WTC11 (cell line): Measurements from ENCODE around the gene KAZALD1.

ENCODE experiments used
- CREM ChIP-seq: sonication (generic); formaldehyde crosslinking; IDR thresholded peaks from 2 replicates; pipeline ENCODE4 v1.8.1; 2022; ENCODE audit warnings: mild to moderate bottlenecking, missing genetic modification reagents, moderate library complexity
- ETV6 ChIP-seq: sonication (generic); formaldehyde crosslinking; IDR thresholded peaks from 2 replicates; pipeline ENCODE4 v1.8.1; 2022; ENCODE audit warnings: mild to moderate bottlenecking, missing genetic modification reagents
- NFYB ChIP-seq: sonication (generic); formaldehyde crosslinking; conservative IDR thresholded peaks from 2 replicates; pipeline ENCODE4 v1.8.0; 2022; ENCODE audit warnings: low read depth, missing genetic modification reagents
- TF ChIP-seq, protein P1 (sequence below): fragments of 250-450 bp; sonication (Bioruptor Pico); conservative IDR thresholded peaks from 2 replicates; pipeline ENCODE4 v1.9.0; 2021; ENCODE audit warnings: mild to moderate bottlenecking
- TF ChIP-seq, protein P2 (sequence below): sonication (generic); formaldehyde crosslinking; IDR thresholded peaks from 2 replicates; pipeline ENCODE4 v1.8.1; 2022; ENCODE audit warnings: mild to moderate bottlenecking, moderate library complexity, missing genetic modification reagents
- TF ChIP-seq, protein P3 (sequence below): sonication (generic); formaldehyde crosslinking; IDR thresholded peaks from 2 replicates; pipeline ENCODE4 v1.8.1; 2023; ENCODE audit warnings: mild to moderate bottlenecking, missing genetic modification reagents, moderate library complexity
- TF ChIP-seq, protein P4 (sequence below): sonication (generic); formaldehyde crosslinking; IDR thresholded peaks from 2 replicates; pipeline ENCODE4 v1.8.1; 2023; ENCODE audit warnings: mild to moderate bottlenecking, moderate library complexity, missing genetic modification reagents

DNA sequence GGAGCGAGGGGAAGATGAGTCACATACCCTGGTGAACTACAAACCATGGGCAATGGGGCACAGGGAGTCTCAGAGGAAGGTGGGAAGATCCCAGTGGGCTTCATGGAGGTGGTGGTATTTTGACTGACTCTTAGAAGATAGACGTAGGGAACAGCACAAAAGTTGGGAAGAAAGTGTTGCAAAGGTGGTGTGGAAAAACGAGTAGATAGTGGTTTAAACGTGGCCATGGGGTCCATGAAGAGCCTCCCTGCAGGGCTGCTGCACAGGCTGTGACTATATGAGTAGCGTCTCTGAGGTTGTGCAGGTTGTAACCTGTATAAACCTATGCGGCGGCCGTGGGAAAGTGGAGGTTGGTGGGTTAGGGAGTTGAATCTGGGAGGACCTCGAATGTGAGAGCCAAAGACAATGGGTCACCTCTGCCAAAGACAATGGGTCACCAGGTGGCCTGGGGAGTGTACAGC, 48.4 kb upstream of the KAZALD1 start:
- no peak for TF ChIP-seq NFYB (CRISPR knock-in tag)
- TF ChIP-seq, protein P1, sequence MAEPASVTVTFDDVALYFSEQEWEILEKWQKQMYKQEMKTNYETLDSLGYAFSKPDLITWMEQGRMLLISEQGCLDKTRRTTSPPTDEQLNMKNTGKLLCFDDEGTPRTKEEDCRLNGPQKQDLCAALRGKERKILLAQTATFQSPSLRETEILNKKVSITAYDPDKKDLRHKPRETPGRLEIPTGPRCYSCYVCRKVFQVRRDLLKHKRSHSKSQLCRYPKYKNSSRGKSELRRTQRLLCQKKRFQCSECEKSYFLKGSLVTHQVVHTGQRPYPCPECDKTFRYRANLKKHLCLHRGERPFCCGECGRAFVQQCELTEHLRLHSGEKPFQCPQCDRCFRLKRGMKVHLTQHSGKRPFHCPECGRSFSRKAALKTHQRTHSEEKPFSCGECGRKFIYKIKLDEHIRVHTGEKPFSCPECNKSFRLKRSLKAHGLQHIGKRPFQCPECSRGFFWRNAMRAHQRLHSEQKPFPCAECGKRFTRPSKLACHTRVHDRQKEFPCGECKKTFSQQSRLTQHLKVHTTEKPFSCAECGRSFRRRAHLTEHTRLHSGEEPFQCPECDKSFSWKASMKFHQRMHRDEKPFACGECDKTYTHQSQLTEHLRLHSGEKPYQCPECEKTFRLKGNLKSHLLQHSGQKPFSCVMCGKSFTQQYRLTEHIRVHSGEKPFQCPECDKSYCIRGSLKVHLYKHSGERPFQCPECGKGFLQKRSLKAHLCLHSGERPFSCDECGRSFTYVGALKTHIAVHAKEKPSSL (CRISPR knock-in tag) = no peak
- no peak for TF ChIP-seq ETV6 (CRISPR knock-in tag)
- no peak for TF ChIP-seq CREM (CRISPR knock-in tag)
- TF ChIP-seq, protein P2, sequence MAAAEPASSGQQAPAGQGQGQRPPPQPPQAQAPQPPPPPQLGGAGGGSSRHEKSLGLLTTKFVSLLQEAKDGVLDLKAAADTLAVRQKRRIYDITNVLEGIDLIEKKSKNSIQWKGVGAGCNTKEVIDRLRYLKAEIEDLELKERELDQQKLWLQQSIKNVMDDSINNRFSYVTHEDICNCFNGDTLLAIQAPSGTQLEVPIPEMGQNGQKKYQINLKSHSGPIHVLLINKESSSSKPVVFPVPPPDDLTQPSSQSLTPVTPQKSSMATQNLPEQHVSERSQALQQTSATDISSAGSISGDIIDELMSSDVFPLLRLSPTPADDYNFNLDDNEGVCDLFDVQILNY (CRISPR knock-in tag) = no peak
- TF ChIP-seq, protein P3, sequence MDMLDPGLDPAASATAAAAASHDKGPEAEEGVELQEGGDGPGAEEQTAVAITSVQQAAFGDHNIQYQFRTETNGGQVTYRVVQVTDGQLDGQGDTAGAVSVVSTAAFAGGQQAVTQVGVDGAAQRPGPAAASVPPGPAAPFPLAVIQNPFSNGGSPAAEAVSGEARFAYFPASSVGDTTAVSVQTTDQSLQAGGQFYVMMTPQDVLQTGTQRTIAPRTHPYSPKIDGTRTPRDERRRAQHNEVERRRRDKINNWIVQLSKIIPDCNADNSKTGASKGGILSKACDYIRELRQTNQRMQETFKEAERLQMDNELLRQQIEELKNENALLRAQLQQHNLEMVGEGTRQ (CRISPR knock-in tag) = no peak
- TF ChIP-seq, protein P4, sequence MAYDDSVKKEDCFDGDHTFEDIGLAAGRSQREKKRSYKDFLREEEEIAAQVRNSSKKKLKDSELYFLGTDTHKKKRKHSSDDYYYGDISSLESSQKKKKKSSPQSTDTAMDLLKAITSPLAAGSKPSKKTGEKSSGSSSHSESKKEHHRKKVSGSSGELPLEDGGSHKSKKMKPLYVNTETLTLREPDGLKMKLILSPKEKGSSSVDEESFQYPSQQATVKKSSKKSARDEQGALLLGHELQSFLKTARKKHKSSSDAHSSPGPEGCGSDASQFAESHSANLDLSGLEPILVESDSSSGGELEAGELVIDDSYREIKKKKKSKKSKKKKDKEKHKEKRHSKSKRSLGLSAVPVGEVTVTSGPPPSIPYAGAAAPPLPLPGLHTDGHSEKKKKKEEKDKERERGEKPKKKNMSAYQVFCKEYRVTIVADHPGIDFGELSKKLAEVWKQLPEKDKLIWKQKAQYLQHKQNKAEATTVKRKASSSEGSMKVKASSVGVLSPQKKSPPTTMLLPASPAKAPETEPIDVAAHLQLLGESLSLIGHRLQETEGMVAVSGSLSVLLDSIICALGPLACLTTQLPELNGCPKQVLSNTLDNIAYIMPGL (CRISPR knock-in tag) = no peak
